Forelimb muscle (tissue), 1 donor: ENCODE measurements around the gene USP31. TPM values are rescaled to one million over a fixed set of nuclear protein-coding genes. Genes with fewer than 3 reads are reported as not detected.

Experiments
- DNase-seq: peaks from one replicate; pipeline ENCODE4 v3.0.0-alpha.2; 2013; ENCODE audit warnings: low read depth
- polyA plus RNA-seq: library from polyadenylated mRNA; unstranded; fragments of 120-200 nt; gene quantifications from one replicate; pipeline ENCODE4 v1.2.1, GENCODE V29; 2013; ENCODE audit not compliant: insufficient read length

Gene USP31
- polyA plus RNA-seq, 1 donor = 6.1 TPM

GRCh38 chr16:23015580-23015979, 133.7 kb downstream of the USP31 start:
- DNase-seq = no peak

DNA sequence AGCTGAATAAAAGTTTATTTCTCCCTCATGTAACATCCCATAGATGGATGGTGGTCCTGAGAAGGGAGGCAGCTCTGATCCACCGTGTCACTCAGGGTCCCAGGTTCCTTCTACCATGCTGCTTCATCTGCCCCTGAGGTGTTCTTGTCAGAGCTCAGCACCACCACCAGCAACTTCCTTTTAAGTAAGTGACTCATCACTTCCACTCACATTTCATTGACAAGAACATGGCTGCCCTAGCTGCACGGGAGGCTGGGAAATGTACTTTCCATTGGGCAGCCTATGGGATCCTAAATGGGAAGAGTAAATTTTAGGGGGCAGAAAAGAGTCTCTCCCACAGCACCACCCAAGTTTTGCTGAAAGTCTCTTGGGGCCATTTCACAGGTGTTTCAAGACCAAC, 134.7 kb downstream of the USP31 start:
- no peak for DNase-seq

Other genes starting within 250 kb of the USP31 start
- gene SCNN1G, start 33.3 kb upstream of the USP31 start, polyA plus RNA-seq = not detected
- gene SCNN1B, start 152.8 kb upstream of the USP31 start, polyA plus RNA-seq = 0.16 TPM